GM12892 (cell line): Measurements from ENCODE around the gene GALNT12.

Experiments
- POLR2A ChIP-seq: IDR thresholded peaks from 2 replicates; pipeline ENCODE4 v1.6.1; 2011; ENCODE audit warnings: low read depth, low read length, control low read depth
- TAF1 ChIP-seq: IDR thresholded peaks from 2 replicates; pipeline ENCODE4 v1.6.1; 2011; ENCODE audit warnings: low read depth, mild to moderate bottlenecking, control low read depth, low read length, borderline replicate concordance

DNA sequence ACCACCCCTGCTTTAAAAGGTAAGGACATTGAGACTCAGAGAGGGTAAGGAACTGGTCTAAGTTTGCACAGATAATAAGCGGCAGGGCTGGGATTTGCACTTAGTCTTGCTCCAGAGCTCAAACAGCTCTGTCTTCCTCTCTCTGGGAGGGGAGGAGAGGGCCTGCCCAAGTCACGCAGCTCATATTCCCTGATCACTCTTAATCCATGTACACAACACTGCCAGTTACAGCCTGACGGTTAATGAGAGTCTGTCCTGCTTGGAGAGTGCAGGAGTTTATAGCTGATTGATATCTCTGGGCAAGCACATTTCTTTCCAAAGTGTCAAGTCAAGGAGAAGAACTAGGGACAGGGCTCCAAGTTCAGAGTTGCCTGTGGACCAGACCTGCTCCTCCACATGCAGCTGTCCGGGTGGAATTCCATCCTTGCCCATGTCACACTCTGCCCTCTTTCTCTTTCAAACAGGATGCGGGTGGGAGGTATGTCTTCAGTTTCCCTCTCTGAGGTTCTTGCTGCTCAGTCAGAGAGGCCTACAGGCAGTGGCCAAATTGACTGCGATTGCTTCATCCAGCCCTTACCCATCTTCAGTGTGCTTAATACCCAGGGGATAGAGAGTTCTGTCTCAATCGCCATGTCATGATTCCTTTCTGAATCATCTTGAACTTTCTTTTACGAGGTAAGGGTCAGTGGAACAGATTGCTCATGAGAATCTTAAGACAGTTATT lies 54.5 kb downstream of the GALNT12 start:
- TF ChIP-seq TAF1, result no peak
- no peak for TF ChIP-seq POLR2A
